NCI-H1048 (cell line): Measurements from ENCODE around the gene DIP2B.

Source experiments
- DNase-seq: peaks from one replicate; lab custom pipeline; 2025; lab: John Stamatoyannopoulos, UW

Gene DIP2B

DNA sequence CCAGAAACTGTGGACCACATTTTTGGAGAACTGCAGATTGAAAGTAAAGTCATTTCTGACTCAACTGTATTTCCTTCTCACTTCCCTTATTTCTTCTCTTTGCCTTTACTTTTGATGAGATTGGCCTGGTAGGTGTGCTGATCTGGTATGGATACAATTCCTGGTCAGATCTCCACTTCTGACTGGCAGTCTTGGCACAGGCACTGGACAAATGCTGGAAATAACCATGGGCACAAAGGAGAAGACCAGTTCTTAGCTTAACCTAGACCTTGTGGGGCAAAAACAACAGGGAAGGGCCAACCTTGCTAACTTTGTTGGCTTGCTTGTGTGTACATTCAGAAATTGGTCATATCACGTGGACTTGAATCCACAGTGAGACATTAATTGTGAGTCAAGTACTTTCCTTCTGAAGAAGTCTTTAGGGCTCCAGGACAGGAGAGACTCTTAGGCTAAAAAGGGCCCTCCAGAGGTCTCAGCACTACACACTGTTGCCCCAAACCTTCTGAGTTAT is 75.0 kb downstream of the DIP2B start:
- DNase-seq: no peak

DNA sequence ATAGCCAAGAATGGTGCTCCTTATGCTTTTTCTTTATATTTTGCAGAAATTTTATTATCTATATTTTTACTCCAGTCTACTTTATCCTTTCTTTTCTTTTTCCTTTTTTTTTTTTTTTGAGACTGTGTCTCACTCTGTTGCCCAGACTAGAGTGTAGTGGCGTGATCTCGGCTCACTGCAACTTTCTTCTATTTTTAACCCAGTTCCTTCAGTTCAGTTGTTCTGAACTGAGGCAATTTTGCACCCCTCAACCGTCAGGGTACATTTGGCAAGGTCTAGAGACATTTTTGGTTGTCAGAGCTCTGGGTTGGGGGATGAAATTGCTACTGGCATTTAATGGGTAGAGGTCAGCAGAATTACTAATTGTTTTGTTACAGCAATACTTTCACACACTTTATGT is 75.7 kb downstream of the DIP2B start:
- DNase-seq: no peak

DNA sequence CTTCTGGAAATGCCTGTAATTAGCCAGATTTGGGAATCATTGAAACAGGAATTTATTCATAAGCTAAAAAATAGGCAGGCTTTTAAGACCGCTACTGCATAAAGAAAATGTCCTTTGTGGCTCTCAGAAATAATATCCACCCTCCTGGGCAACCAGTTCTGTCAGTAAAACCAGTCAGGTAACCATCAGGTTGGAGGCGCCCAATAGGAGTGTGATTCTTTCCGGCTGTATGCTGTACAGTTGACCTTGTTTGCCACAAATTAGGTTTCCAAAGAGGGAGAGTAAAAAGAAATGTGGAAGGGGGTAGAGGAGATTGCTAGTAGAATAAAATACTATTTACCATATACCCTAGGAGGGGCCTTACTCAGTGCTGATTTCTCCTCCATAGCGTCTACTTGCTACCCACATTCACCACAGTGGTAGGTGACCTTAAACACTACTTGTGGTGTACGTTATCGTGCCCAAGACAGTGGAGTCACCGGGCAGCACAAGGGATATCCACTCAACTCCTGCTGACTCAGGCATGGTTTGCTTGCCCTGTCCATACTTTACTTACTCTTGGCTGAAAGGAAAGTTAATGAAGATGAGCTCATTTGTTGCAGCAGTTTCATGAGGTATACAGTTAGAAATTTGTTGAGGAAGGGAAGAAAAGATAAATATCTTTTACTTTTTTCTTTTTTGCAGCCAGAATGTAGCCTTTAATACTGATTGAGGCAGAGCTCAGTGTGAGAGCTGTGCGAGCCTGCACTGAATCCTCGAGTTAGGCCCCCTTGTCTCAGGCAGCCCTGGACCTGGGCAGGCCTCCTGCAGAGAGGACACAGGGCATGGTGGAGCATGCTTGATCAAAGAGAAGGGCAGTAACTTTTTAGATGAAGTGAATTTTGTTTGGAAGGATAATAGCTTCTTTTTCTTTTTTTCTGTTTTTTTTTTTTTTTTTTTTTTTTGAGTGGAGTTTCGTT is 76.7 kb downstream of the DIP2B start:
- DNase-seq: no peak

DNA sequence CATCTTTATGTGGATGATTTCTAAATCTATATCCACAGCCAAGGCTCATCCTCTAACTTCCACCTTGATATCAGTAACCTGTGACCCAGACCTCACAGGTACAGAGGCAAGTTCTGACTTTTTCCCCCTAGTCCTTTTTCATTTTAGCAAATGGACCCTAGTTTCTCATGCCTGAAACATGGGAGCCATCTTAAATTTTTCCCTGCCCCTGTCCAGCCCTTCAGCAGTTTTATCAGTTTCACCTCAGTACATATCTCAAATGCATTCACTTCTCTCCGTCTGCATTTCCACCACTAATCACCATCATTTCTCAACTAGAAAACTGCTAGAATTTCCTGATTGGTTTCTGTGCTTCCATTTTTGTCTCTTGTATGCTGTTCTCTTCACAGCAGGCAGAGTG is 79.3 kb downstream of the DIP2B start:
- DNase-seq: no peak

DNA sequence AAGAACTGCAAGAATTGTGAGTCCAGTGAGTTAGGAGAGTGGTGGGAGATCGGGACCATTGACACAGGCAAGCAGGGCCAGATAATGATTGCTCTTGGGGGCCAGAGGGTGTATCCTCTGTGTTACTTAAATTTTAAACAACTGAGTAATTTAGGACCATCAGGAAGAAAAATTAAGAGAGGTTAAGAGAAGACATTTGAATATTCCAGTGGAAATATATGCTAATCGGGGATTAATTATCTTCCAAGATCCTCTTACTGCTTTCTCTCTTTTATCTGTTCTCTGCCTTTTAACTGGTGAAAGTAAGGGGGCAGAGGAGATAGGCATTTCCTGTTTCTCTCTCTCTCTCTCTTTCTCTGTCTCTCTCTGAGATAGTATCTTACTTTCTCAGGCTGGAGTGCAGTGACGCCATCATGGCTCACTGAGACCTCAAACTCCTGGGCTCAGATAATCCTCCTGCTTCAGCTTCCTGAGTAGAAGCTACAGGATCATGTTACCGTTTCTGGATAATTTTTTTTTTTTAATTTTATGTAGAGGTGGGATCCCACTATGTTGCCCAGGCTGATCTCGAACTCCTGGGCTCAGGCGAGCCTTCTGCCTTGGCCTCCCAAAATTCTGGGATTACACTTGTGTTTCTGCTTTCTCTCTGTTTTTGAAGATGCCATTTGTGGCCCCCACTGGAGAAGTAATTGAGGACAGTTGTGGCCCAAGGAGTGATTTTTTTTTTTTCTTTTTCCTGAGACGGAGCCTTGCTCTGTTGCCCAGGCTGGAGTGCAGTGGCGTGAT is 85.1 kb downstream of the DIP2B start:
- no peak for DNase-seq

DNA sequence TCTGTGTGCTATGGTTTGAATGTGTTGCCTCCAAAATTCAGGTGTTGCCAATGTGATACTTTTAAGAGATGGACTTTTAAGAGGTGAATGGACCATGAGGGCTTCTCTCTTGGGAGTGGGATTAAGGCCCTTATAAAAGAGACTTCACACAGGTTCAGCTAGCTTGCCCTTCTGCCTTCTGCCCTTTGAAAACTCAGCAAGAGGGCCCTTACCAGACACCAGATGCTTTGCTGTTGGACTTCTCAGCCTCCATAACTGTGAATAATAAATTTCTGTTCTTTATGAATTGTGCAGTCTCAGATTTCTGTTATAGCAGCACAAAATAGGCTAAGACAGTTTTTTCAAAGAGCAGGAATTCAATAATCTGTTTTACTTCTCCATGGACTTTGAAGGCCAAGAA is 86.1 kb downstream of the DIP2B start:
- no peak for DNase-seq

DNA sequence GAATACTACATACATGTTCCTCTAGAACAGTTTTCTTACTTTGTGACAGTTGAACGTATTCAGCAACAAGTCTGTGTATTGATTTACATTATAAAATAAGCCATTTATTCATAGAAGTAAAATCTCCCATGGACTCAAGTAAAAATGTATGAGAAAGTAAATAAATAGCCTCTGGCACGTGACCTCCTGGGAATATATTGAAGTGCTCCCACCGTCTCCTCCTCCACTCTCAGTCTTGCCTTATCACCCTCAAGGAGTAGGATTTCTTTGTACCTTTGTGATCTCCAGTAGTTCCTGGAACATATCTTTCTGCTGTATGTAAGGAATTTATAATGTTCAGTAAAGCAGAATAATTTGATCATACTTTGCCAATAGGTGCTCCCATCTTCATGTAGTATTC is 90.9 kb downstream of the DIP2B start:
- no peak for DNase-seq

DNA sequence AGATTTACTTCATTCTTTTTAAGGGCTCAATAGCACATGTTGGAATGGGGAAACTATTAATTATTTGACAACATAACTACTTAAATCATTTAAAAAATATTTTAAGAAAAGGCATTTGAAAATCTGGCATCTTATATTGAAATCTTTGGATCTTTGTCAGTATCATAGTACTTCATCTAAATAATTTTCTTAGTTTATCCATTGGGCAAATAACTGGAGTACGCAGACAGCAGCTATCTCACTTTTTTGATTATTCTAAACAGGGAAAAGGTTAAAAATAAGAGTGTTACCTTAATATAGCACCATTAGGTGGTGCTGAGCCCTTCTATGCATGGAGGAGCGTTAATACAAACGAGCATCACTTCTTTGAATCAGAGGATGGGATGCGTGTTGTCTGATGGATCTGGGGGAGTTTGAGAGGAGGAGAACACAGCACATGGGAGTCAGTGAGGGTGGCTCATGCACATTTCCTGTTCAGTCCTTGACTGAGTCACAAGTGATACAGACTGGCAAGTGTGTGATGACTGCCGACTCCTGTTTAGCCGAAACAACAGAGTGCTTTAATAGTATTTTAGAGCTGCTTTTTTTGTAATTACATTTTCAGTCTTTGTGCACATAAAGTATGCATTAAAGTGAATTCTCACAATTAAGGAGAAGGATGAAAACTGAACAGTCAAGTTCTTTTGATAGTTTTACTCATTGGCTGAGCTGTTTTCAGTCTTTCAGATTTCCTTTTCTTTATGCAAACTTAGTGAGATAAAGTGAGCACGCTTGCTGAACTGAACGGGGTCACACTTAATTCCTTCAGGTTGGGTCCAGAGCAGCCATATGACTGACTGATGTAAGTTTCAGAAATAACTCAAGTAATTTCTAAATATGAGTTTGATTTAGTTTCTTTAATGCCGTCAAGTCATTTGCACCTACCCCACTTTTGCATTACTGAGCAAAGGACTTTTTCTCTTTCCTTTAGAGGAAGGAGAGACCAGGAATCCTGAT is 92.7 kb downstream of the DIP2B start:
- DNase-seq: no peak

DNA sequence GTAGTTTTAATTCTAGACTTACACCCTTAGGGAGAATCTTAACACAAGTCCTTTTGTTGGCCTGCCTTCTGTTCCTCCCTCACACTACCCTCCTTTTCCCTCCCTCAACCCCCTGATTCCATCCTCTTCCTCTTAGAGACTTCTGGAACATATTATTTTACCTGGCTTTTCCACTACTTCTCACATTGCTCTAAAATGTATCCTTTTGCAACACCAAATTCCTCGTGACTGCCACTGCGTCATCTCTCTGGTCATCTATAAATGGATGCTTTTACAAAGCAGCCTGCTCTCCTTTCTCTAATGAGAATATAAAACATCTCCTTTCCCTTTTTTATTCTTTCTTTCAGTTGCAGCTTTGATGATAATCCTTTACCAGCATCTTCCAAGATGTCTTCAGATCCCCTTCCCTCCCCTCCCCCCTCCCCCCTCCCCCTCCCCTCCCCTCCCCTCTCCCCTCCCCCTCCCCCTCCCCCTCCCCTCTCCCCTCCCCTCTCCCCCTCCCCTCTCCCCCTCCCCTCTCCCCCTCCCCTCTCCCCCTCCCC is 93.6 kb downstream of the DIP2B start:
- no peak for DNase-seq

DNA sequence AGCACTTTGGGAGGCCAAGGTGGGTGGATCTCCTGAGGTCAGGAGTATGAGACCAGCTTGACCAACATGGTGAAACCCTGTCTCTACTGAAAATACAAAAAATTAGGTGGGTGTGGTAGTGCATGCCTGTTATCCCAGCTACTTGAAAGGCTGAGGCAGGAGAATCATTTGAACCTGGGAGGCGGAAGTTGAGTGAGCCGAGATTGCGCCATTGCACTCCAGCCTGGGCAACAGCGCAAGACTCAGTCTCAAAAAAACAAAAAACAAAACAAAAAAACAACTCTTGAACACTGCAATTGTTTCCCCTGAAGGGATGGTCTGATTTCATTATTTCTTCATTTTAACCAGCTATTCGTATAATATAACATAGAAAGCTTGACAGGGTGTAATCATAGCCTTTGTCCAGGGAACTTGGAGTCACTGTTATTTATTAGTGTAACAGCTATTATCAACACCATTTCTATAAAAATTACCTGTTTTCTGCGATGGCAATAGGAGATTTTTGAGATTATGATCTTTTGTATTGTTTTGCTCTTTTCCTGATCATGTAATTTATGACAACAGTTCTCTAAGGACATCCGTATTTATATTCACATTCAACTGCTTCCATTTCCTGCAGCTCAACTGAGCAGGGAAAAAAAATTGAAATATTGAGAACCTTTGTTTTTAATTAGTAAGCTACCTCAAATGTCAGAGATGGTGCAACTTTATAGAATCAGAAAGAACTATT is 94.7 kb downstream of the DIP2B start:
- no peak for DNase-seq

DNA sequence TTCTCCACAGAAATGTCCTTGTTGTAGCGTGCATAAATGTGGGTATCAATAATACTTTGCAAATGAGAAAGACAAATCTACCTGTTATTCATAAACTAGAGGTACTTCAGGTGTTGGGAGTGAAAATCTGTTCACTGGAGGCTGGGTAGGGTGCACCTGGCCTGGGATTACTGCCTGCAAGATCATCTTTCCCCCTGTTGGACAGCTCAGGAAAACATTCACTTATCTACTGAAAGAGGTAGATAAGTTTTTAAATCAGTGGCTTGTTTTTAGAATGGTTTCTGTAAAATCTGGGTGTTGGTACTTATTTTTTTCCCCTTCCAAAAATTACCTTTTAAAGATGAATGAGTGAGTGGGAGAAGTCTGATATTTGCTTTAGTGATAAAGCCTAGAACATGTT is 95.6 kb downstream of the DIP2B start:
- DNase-seq: no peak

DNA sequence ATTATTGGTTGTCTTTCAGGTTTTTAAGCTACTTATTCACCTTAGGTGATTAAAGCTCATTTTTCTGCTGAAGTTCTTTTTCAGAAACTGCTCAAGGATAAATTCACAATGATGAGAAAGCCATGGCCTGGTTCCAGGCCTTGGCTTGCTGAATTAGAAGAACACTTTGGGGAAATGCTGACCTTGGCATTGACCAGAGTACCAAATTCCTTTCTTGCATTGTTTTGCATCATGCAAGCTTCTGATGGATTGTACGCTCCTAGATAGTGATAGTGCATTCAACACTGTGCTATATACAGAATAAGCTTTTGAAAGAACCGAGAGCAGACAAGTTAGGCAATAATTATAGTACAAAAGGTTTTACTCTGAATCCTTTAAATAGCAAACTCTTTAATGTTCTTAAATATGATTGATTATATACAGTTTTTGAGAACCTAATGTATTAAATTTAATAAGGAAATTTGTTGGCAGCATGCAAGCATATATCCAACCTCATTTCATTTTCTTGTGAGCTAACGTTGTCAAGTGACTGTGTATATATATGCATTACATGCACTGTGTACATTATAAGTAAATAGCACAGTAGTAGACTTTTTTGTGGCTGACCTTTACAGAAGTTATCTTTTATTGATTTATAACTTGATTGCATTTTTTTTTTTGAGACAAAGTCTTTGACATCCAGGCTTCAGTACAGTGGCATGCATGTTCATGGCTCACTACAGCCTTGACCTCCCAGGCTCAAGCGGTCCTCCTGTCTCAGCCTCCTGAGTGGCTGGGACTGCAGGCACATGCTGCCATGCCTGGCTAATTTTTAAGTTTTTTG is 99.2 kb downstream of the DIP2B start:
- no peak for DNase-seq

DNA sequence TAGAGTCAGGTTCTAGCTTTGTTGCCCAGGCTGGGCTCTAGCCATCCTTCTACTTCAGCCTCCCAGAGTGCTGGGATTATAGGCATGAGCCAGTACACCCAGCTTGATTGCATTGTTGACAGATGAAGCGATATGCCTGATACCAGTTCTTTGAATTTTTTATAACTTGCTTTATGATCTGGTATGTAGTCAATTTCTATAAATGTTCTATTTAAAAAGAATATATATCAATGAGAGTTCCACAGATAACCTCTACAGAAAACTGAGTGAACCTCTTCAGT is 99.8 kb downstream of the DIP2B start:
- no peak for DNase-seq

DNA sequence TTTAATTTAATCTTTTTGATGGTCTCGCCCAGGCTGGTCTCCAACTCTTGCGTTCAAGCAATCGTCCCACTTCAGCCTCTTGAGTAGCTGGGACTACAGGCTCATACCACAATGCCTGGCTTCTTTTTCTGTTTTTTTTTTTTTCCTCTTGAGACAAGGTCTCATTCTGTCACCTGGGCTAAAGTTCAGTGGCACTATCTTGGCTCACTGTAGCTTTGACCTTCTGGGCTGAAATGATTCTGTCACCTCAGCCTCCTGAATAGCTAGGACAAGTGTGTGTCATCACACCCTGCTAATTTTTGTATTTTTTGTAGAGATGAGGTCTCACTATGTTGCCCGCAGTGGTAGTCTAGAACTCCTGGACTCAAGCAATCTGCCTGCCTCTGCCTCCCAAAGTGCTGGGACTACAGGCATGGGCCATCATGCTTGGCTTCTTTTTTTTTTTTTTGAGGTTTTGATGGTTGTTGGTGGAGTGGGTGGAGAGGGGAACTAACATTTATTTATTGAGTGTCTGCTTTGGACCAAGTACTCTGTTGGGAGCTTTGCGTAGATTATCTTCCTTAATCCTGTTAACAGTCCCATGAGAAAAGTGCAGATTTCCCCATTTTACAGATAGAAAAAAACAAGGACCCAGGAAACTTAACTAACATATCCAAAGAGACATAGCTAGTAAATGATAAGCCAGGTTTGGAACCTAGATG is 102.0 kb downstream of the DIP2B start:
- DNase-seq: no peak

DNA sequence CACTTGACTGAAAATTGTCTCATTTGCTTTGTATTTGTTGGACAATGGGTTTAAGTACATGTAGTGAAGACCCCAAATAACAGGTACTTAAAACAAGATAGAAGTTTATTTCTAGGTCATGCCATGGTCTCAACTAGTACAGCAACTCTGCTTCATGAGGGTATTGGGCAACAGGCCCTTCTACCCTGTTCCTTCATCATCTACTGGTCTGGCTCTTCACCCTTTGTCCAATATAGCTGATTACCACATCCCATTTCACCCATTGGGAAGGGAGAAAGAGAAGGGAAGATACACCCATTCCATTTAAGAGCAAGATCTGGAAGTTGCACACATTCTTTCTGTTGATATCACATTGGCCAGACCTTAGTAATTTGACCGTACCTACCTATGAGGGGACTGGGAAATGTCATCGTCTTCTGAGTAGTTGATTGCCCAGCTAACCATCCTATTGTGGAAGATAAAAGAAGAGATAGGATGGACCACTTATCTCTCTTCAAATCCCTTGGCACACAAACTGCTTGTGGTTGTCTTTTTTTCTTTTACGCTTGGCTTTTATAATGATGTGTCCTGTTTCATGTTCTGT is 104.6 kb downstream of the DIP2B start:
- DNase-seq: no peak

DNA sequence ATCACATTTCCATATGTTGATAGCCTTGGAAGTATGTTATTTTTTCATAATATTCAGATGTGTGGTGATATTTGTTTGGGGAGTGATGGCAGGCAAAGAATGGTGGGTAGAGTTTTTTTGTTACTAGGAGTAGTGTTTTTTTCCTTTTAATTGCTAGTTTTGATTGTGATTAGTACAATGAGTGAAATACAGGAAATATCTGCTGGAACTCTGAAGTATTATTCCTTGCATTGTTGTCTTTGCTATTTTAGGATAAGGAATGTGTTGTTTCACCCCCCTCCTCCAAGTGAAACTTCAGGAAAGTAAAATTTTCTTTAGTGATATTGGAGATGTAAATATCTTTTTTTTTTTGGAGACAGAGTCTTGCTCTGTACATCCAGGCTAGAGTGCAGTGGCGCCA is 105.4 kb downstream of the DIP2B start:
- no peak for DNase-seq

DNA sequence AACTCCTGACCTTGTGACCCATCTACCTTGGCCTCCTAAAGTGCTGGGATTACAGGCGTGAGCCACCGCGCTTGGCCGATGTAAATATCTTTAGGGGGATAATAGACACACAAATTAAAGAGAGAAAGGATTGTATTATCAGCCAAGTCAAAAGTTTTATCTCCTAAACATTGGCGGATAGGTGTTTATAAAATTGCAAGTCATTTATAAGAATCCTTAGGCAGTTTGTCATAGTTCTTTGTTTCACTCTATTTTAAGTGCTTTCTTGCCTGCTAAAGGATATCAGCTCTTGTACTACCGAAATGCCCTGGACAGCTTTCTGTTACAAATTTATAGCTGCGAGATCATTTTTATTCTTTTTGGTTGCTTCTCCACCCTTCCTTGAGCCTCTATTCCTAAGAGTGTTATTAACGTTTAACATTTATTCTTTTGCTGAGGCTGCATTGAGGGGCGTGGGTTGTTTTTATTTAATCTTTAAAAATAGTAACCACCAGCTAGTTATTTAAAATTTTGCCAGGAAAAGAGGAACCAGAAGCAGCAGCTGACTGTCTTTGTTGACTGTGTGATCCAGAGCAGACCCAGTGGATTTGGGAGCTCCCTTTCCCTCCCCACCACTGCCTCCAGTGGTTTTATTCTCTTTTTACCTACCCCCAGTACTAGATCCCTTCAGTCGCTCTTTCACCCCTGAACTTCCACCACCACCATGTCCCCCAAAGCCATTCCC is 106.4 kb downstream of the DIP2B start:
- no peak for DNase-seq

DNA sequence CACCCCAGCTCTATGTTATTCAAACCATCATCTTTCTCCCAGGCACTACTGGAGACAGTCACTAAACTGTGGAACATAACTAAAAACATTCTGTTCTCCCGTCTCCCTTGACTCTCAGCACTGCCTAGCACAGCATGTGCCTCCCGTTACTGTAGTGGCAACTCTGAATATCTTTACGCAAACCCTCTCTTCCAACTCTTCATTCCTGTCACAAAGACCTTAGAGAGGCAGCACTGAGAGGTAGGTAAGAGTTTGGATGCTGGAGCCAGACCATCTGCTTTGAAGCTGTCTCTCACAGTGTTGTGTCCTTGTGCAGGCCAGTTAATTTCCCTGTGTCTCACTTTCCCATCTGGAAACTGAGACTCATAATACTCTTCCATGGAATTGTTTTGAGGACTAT is 108.1 kb downstream of the DIP2B start:
- DNase-seq: no peak
